DMS114 treated with DMSO at 0.1 percent for 48 hours (cell line): Measurements from ENCODE around the gene PRDX1.
"Not testable (repeated sequence)": the region's sequence is repeated elsewhere in the genome, so short reads cannot be mapped to it uniquely, and the experiment has no call there.

Source experiments
- DNase-seq: peaks from one replicate; lab custom pipeline; 2025; ENCODE audit not compliant: unreplicated experiment; lab: John Stamatoyannopoulos, UW

Gene PRDX1

DNA sequence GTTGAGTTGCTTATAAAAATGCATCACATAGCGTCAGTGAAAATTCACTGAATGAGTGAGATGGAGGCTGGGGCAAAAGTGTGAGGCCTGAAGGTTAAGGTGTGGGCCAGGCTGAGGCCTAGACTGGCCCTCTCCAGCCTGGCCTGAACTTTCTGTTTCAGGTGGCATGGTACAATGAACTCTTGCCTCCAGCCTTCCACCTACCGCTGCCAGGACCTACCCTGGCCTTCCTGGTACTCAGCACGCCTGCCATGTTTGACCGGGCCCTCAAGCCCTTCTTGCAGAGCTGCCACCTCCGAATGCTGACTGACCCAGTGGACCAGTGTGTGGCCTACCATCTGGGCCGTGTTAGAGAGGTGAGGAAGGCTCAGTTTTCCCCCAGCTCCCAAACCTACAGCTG is 14.5 kb downstream of the PRDX1 start:
- no peak for DNase-seq

DNA sequence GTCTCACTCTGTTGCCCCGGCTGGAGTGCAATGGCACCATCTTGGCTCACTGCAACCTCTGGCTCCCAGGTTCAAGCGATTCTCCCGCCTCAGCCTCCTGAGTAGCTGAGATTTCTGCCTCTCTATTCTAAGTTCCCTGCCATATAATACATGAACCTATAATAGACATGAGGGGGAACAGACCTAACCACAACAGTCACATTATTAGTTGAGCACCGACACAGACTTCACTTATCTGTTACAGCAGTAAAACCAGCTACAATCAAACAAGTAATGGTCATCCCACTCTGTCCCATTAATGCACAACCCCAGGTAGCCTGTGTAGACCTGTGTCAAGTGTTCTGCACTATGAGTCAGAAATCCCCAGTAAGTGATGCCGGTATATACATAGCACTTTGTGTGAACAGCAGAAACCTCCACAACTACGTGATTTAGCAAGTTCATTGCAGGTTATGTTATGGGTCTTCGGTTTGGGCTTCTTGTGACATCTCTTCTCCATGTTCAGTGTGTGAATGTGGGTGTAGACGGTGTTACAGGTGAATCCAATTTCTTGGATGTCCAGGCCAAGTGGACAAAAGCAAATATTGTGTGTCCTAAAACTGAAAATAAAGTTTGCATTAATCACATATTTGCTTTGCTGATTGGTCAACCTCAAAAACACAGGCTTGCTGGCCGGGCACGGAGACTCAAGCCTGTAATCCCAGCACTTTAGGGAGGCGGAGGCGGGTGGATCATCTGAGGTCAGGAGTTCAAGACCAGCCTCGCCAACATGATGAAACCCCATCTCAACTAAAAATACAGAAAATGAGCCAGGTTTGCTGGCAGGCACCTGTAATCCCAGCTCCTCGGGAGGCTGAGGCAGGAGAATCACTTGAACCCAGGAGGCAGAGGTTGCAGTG is 18.0 kb downstream of the PRDX1 start:
- DNase-seq: no peak

GRCh38 chr1:45501505-45501859 is 20.2 kb downstream of the PRDX1 start:
- DNase-seq: no peak

DNA sequence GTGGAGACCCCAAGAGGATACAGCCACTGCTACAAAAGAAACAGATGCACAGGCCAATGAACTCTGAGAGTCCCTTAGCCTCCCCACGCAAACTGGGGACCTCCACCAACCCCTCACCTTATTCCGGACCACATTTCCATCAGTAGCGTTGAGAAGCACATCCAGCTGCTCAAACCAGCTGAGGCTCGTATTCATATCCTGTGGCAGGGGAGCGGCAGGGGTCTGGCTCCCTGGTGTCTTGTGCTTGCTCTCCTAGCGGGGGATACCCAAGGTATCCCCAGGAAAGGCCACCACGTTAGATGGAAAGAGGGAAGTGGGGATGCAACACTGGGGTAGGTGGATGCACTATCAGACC is 22.3 kb downstream of the PRDX1 start:
- no peak for DNase-seq

GRCh38 chr1:45498279-45498678 is 23.4 kb downstream of the PRDX1 start:
- DNase-seq: no peak

- no peak for DNase-seq
Measured at GRCh38 chr1:45493116-45493697, 28.5 kb downstream of the PRDX1 start.

GRCh38 chr1:45492691-45493090 is 29.0 kb downstream of the PRDX1 start:
- no peak for DNase-seq

GRCh38 chr1:45491487-45492260 is 30.0 kb downstream of the PRDX1 start:
- DNase-seq: no peak

DNA sequence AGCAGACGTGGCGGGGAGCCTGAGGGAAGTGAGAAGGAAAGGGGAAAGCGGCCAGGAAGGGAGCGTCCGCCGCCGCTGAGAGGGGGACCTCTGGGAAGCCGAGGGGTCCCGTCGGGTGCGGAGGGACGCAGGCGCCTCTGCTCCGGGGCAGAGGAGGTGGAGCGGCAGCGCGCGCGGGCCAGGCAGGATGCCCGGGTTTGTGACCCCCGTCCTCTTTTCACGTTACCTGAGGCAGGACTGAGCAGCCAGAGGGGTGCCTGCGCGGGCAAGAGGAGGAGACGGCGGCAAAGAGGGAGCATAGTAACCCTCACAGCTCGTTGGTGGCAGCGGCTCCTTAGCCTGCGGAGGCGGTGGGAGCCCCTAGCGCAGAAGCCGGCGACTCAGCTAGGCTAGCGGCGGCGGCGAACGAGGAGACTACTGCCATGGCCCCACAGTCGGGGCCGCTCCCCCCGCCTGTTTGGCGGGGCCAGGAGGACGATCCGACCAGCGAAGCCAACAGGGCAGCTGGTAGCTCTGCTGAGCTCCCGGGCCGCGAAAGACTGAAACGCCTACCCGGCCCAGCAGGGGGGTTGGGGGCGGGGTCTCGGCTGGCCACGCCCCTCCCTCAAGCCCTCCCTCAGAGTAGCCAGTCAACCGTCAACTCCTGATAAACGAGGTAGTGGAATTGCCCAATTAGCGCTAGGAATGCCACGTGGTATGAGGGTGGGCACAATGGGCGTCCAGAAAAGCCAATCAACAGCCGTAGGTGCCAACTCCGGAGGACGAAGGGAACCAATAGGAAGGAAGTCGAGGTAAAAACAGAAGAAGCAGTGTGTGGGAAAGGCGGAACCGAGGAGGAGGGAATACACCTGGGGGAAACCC is 30.8 kb downstream of the PRDX1 start, which contains the start of gene TESK2:
TESK2 (minus strand) TSS at position 538 of the 861 bp plus-strand sequence. CDS start 33,378 bp downstream, outside the sequence.
- peak; percentile 97 for DNase-seq

GRCh38 chr1:45490121-45490625 is 31.5 kb downstream of the PRDX1 start:
- DNase-seq: no peak

GRCh38 chr1:45489379-45489778 is 32.3 kb downstream of the PRDX1 start:
- DNase-seq: not testable (repeated sequence)

- no peak for DNase-seq
Measured at GRCh38 chr1:45488666-45489377, 32.9 kb downstream of the PRDX1 start.

DNA sequence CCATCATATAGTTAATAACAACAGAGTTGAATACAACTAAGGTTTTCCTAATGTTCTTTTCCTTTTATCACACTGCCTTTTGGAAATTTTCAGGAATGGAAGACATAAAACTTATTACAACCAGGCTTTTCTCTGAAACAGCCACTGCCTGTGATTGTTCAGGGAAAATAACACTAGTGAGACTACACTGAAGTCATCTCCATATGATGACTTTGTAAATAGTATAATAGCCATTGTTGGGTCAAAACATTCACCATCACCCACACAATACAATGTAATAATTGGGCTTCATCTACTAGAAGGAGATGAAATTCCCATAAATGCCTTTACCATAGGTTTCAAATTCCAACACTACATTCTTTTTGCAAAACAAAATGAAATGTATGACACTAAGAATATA is 35.7 kb downstream of the PRDX1 start:
- DNase-seq: no peak

GRCh38 chr1:45479039-45479748 is 42.5 kb downstream of the PRDX1 start:
- no peak for DNase-seq

DNA sequence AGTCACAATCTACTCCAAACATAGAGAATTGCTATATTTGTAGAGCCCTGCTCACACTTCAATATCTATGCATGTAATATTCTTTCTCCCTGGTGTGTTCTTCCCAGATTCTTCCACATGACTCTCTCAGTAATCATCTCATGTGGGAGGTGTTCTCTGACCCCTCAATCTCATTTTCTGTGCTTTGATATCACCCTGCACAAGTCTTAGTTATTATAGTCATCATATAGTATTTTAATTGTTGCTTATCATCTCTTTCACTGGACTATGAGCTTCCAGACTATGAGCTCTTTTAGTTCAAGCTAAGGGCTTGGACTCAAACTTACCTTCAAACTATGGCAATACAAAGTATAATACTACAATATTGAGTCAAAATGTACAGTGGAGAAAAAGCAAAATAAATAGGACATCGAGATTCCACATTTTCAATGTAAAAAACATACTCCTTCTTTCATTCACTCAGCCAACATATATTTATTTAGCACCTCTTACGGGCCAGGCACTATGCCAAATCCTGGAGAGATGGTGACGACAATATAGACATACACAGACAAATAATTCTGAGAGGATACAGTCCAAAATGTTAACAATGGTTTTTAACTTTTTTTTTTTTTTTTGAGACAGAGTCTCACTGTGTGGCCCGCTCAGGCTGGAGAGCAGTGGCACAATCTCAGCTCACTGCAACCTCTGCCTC is 43.4 kb downstream of the PRDX1 start:
- DNase-seq: no peak

DNA sequence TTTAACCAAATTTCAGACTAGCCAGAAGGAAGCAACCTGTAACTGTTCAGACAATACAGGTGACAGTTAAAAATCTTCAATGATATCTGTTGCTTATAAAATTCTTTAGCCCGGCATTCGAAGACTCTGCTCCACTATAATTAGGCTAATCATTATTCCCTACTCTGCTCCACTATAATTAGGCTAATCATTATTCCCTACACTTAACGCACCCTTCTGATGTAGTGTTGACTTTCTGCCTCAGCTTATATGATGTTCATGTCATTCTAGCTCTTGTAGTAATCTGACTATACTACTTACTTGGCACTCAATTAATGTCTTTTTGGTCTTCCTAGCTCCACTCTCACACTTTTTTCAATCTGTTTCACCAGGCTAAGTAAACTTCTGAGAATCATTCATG is 44.0 kb downstream of the PRDX1 start:
- DNase-seq: no peak

DNA sequence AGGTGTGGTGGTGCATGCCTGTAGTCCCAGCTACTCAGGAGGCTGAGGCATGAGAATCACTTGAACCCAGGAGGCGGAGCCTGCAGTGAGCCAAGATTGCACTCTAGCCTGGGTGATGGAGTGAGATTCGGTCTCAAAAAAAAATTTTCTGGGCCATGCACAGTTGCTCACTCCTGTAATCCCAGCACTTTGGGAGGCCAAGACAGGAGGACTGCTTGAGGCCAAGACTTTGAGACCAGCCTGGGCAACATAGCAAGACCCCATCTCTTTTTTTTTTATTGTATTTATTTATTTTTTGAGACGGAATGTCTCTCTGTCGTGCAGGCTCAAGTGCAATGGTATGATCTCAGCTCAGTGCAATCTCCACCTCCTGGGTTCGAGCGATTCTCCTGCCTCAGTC is 47.5 kb downstream of the PRDX1 start:
- not testable (repeated sequence) for DNase-seq

DNA sequence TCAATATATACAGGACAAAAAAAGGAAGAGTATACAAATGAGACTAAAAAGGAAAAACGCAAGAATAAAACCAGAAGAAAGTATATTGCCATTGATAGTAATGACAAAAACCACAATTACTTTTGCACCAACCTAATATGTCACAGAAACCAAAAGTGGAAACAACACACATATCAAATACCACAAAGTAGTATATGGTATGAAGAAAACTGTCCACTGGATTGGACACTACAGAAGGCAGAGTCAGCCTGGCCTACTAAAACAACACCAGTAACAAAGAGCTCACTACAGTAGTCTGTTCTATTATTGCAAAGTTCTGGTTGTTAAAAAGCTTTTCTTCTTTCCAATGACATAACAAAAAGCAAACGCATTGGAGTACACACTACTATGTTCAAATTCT is 48.4 kb downstream of the PRDX1 start:
- DNase-seq: no peak

DNA sequence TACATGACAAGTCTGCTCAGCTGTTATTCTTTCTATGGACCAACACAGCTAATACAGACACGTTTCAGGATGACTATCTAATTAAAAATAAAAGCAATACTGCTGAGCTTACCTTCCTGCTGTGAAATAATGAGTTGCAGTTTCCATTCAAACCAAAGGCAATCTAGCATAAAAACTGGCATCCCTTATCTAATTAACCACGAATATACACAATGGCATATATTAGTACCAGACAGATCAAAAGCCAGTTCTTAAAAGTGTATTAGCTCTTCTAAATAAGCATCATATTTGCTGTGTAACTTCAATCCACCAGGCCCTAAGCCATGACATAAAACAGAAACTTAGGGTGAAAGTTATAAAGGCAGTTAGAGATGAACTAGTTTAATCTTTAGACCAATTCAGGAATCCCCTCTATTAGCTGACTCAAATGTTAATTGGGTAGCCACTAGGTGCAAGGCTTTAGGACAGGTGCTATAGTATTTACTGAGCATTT is 51.3 kb downstream of the PRDX1 start:
- no peak for DNase-seq
